Prostate gland (tissue), 2 donors: ENCODE data around the gene CLASP1. TPM values are rescaled to one million over a fixed set of nuclear protein-coding genes. Genes with fewer than 3 reads are reported as not detected.

Source experiments
- DNase-seq: peaks from one replicate; pipeline ENCODE4 v3.0.0-alpha.2; 2019; ENCODE audit warnings: low spot score
- H3K27ac ChIP-seq, 2 donors: fragments of 200-600 bp; sonication (generic); 2 replicates each; pipeline ENCODE4 v1.5.1; 2017 to 2019
- H3K27me3 ChIP-seq: fragments of 200-600 bp; sonication (generic); replicated peaks from 2 replicates; pipeline ENCODE4 v1.5.1; 2019; ENCODE audit not compliant: insufficient read depth
- H3K36me3 ChIP-seq, 2 donors: fragments of 200-600 bp; sonication (generic); 1 replicate in 1 of 2; 2 replicates in 1 of 2; pipeline versions ENCODE4 v1.5.1 to v1.8.1; 2017 to 2019
- H3K4me1 ChIP-seq: fragments of 200-600 bp; sonication (generic); replicated peaks from 2 replicates; pipeline ENCODE4 v1.5.1; 2019
- H3K4me3 ChIP-seq, 2 donors: fragments of 200-600 bp; sonication (generic); 2 replicates each; pipeline ENCODE4 v1.5.1; 2017 to 2019
- H3K9me3 ChIP-seq: fragments of 200-600 bp; sonication (generic); 2 replicates; pipeline ENCODE4 v1.5.1; 2017
- POLR2A ChIP-seq: fragments of 450-650 bp; IDR thresholded peaks from one replicate; pipeline ENCODE4 v1.6.1; 2016; ENCODE audit warnings: antibody characterized with exemption, mild to moderate bottlenecking
- POLR2AphosphoS5 ChIP-seq: sonication (generic); formaldehyde crosslinking; IDR thresholded peaks from one replicate; pipeline ENCODE4 v1.6.1; 2017; ENCODE audit warnings: antibody characterized with exemption
- WGBS: methylation state at CpG from one replicate; pipeline ENCODE4 v1.1.5; 2018; 5-methylcytosine and 5-hydroxymethylcytosine counted together
- intact Hi-C: fragments of 100-400 bp; cut with DNase I; formaldehyde crosslinking; loops from one replicate; pipeline ENCODE4 v1.14.2; 2022
- total RNA-seq, 2 donors: library from RNA; depleted of rRNA; stranded (reverse); fragments of >200 nt; gene quantifications; one replicate each; pipeline ENCODE4 v1.1.0, GENCODE V29; 2016
- TF ChIP-seq, protein P1 (sequence below), 4 experiments: fragments of 200-600 bp in 2 of 4; fragments of 450-650 bp in 2 of 4; sonication (generic) in 2 of 4; IDR thresholded peaks; 1 replicate in 3 of 4; 2 replicates in 1 of 4; pipeline ENCODE4 v1.5.1; 2016 to 2019; ENCODE audit warnings: antibody characterized with exemption in 4 of 4, mild to moderate bottlenecking in 2 of 4, moderate library complexity in 2 of 4

The CLASP1 gene
- total RNA-seq, 2 donors from 2014 or later: 44.4 to 90.2 TPM

DNA sequence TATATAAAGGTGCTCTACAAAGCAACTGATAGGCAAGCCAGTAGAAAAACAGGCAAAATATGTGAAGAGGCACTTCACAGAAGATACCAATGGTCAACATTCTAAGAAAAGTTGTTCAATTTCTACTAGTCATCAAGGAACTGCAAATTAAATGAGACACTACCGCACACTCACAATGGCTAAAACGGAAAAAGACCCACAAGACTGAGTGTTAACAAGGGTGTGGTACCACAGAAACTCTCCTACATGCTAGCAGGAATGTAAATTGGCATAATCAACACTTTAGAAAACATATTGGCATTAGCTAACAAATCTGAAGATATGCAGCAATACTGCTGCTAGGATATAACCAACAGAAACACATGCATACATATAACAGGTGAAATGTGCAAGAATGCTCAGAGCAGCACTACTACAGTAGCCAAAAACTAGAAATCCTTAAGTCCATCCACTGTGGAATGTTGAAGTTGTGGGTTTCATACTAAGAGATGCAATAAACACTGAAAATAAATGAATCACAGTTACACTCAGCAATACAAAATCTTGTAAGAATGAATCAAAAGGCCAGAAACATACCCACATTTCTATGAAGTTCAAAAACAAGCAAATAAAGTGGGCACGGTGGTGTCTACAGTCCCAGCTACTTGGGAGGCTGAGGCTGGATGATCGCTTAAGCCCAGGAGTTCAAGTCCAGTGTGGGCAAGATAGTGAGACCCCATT, 109.4 kb downstream of the CLASP1 start:
- Histone ChIP-seq H3K4me1 (no peaks in the 10 kb centered on the region), H3K27me3 (no peaks in the 10 kb centered on the region), H3K9me3 (no peaks in the 10 kb centered on the region), H3K4me3 (no peak overlapping the region), H3K27ac (no peak overlapping the region), H3K36me3 (no peaks in the 10 kb centered on the region)
- TF ChIP-seq POLR2A (no peak), POLR2AphosphoS5 (no peak)
- TF ChIP-seq, protein P1, sequence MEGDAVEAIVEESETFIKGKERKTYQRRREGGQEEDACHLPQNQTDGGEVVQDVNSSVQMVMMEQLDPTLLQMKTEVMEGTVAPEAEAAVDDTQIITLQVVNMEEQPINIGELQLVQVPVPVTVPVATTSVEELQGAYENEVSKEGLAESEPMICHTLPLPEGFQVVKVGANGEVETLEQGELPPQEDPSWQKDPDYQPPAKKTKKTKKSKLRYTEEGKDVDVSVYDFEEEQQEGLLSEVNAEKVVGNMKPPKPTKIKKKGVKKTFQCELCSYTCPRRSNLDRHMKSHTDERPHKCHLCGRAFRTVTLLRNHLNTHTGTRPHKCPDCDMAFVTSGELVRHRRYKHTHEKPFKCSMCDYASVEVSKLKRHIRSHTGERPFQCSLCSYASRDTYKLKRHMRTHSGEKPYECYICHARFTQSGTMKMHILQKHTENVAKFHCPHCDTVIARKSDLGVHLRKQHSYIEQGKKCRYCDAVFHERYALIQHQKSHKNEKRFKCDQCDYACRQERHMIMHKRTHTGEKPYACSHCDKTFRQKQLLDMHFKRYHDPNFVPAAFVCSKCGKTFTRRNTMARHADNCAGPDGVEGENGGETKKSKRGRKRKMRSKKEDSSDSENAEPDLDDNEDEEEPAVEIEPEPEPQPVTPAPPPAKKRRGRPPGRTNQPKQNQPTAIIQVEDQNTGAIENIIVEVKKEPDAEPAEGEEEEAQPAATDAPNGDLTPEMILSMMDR (IDR thresholded peaks at IDR 0.05): no peak
- no peak for DNase-seq
- intact Hi-C loops: loop anchor here (10.0 kb wide), 1 partner anchor 135 kb away; no protein-coding TSS in a partner anchor
- WGBS: 79% methylated on average over 4 of the region's 4 CpGs

DNA sequence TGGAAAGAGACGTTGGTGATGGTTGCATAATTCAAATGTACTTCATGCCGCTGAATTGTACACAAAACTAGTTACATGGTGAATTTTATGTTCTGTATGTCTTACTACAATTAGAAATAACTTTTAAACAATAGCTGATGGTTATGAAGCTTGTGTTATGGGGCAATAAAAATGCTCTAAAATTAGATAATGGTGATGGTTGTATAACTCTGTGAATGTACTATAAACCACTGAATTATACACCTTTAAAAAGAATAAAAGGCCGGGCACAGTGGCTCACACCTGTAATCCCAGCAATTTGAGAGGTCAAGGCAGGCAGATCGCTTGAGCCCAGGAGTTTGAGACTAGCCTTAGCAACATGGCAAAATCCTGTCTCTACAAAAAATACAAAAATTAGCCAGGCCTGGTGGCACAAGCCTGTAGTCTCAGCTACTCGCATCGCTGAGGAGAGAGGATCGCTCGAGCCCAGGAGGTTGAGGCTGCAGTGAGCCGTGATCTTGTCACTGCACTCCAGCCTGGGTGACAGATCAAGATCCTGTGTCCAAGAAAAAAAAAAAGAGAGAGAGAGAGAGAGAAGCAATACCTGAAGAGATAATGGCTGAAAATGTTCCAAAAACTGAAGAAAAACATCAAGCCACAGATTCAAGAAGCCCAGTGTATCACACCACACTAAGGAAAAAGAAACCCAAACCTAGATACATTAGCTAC, 112.3 kb downstream of the CLASP1 start:
- Histone ChIP-seq H3K4me1 (no peaks in the 10 kb centered on the region), H3K9me3 (no peaks in the 10 kb centered on the region), H3K36me3 (no peaks in the 10 kb centered on the region), H3K27ac (no peak overlapping the region), H3K27me3 (no peaks in the 10 kb centered on the region), H3K4me3 (no peak overlapping the region)
- no peak for DNase-seq
- 72% methylated on average over 9 of the region's 9 CpGs for WGBS
- intact Hi-C loops: loop anchor here (10.0 kb wide), 1 partner anchor 132 kb away; no protein-coding TSS in a partner anchor
- TF ChIP-seq POLR2AphosphoS5 (no peak), POLR2A (no peak)
- TF ChIP-seq, protein P1 (IDR thresholded peaks at IDR 0.05): no peak

DNA sequence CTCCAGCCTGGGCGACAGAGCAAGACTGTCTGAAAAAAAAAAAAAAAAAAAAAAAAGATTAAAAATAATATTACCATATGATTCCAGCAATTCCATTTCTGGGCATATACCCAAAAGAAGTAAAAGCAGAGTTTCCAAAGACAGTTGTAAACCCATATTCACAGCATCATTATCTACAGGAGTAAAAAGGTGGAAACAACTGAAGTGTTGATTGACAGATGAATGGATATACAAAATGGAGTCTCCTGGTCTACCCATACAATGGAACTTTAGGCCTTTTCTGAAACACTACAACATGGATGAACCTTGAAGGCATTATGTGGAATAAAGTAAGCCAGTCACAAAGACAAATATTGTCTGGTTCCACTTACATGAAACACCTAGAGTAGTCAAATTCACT, 112.9 kb downstream of the CLASP1 start:
- no peak overlapping the region for H3K27ac ChIP-seq
- no peaks in the 10 kb centered on the region for H3K27me3 ChIP-seq
- H3K9me3 ChIP-seq: no peaks in the 10 kb centered on the region
- TF ChIP-seq POLR2A: no peak
- H3K36me3 ChIP-seq: no peaks in the 10 kb centered on the region
- intact Hi-C loops: loop anchor here (10.0 kb wide), 1 partner anchor 132 kb away; no protein-coding TSS in a partner anchor
- no peaks in the 10 kb centered on the region for H3K4me1 ChIP-seq
- H3K4me3 ChIP-seq: no peak overlapping the region
- DNase-seq: no peak
- 69% methylated on average over 1 of the region's 1 CpG for WGBS

DNA sequence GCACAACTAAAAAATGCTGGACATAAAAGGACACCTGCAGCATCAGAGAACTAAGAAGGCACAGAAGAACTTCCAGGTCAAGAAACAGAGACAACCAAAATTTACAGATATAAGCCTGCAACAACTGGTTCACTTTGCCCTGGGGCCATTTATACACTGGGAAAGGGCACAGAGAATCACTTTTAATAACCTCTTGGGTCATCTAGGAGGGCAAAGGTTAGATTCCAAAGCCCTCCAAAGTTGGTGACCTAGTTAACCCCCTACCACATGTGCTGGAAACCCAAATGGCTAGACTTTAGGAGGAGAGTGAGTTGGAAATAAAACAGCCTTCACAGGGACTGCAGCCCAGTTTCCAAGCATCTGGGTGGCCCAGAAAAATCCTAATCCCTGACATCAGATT, 115.3 kb downstream of the CLASP1 start:
- no peak overlapping the region for H3K27ac ChIP-seq
- intact Hi-C loops: loop anchor here (10.0 kb wide), 1 partner anchor 129 kb away; no protein-coding TSS in a partner anchor
- TF ChIP-seq POLR2AphosphoS5: no peak
- no peak for TF ChIP-seq POLR2A
- TF ChIP-seq, protein P1 (IDR thresholded peaks at IDR 0.05): no peak
- no peak for DNase-seq
- H3K4me1 ChIP-seq: no peaks in the 10 kb centered on the region
- H3K36me3 ChIP-seq: no peaks in the 10 kb centered on the region
- no peaks in the 10 kb centered on the region for H3K9me3 ChIP-seq
- no peaks in the 10 kb centered on the region for H3K27me3 ChIP-seq
- no peak overlapping the region for H3K4me3 ChIP-seq

DNA sequence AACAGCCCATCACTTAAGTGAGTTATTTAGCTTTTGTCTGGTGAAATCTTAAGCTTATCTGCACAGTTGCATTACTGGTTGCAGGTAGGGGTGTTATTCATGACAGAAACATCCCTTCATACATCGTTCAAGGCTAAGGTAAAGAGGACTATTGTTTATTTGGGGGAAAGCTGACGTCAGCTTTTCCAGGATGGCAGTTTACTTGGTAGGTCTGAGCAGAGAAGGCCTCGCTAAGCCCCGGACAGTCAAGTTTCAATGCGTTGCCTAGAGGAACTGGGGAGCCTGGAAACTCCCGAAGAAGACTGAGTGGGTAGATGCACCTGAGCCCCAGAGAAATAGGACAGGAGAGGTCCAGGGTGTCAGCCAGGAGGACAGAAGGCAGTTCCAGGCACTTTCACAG, 116.4 kb downstream of the CLASP1 start:
- Histone ChIP-seq H3K9me3 (no peaks in the 10 kb centered on the region), H3K27ac (no peak overlapping the region), H3K4me1 (no peaks in the 10 kb centered on the region), H3K36me3 (no peaks in the 10 kb centered on the region), H3K27me3 (no peaks in the 10 kb centered on the region), H3K4me3 (no peak overlapping the region)
- intact Hi-C loops: loop anchor here (10.0 kb wide), 1 partner anchor 128 kb away; no protein-coding TSS in a partner anchor
- no peak for TF ChIP-seq POLR2A
- TF ChIP-seq POLR2AphosphoS5: no peak
- TF ChIP-seq, protein P1 (IDR thresholded peaks at IDR 0.05): no peak
- 51% methylated on average over 6 of the region's 6 CpGs for WGBS
- DNase-seq: no peak
